Activated CD4-positive, alpha-beta T cell treated with anti-CD3 and anti-CD28 coated beads for 48 hours (primary cell): ENCODE results near the gene IDUA.

Source experiments
- DNase-seq: peaks from one replicate; pipeline ENCODE4 v3.0.0-alpha.2; 2020

IDUA gene

DNA sequence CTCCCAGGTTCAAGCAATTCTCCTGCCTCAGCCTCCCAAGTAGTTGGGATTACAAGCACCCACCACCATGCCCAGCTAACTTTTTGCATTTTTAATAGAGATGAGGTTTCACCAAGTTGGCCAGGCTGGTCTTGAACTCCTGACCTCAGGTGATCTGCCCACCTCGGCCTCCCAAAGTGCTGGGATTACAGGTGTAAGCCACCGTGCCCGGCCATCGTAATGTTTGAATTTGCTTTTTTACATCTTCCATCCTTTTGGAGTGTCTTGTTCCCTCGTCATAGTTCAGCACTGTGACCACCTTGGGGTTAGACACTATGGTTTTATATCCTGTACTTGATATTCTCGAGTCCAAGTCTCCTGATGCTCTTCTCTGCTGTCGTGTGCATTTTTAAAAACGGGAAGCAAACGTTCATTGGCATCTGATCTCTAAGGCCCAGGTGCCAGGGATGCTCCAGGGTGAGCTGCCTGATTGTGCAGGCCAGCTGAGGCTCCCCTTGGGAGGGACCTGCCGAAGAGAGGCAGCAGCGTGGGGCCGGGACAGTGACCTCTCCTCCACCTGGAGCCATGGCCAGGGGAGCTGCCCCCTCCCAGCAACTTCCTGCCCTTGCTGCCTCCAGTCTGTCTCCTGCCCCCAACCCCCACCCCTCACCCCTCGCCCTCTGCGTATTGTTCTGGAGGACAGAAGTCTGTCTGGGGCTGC, 30.2 kb upstream of the IDUA start:
- DNase-seq, result no peak

- DNase-seq, result no peak
Observed at GRCh38 chr4:957231-957580, 29.6 kb upstream of the IDUA start.

GRCh38 chr4:957581-958313, 29.1 kb upstream of the IDUA start:
- DNase-seq, result no peak

DNA sequence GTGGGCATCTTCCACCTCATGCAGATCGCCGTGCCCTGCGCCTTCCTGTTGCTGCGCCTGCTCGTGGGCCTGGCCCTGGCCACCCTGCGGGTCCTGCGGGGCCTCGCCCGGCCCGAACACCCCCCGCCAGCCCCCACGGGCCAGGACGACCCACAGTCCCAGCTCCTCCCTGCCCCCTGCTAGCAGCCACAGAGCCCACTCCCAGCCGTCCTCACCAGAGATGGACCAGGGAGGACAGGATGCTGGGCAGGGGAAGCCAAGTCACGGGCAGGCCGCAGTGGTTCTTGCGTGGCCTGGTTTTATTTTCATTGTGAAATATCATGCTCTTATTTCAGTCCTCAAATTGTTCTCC, 28.6 kb upstream of the IDUA start:
- DNase-seq, result no peak

DNA sequence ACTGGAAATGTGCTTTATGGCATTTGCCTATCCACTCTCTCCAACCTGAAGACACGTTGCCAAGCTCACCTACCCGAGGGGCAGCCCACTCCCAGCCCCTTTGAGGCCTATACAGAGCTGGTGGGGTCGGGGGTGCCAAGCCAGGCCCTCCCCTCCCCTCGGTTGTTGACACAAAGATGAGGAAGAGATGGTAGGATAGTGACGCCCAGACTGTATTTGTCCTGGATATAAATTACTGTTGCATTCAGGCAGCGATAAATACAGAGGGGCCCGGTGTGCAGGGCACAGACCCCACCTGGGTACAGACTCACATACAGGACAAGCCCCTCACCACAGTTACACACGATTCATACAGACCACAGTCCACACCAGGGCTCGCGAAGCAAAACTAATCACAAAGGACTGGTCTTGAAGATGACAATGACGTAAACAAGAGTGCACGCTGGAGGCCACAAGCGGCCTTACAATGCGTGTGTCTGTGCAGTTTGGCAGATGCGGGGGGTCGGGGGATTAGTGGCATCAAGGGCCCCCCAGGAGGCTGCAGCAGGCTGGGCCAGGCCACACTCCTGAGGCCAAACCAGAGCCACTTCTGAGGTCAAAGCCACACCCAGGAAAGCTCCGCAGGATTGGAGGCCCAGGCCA, 28.0 kb upstream of the IDUA start:
- DNase-seq, result no peak

DNA sequence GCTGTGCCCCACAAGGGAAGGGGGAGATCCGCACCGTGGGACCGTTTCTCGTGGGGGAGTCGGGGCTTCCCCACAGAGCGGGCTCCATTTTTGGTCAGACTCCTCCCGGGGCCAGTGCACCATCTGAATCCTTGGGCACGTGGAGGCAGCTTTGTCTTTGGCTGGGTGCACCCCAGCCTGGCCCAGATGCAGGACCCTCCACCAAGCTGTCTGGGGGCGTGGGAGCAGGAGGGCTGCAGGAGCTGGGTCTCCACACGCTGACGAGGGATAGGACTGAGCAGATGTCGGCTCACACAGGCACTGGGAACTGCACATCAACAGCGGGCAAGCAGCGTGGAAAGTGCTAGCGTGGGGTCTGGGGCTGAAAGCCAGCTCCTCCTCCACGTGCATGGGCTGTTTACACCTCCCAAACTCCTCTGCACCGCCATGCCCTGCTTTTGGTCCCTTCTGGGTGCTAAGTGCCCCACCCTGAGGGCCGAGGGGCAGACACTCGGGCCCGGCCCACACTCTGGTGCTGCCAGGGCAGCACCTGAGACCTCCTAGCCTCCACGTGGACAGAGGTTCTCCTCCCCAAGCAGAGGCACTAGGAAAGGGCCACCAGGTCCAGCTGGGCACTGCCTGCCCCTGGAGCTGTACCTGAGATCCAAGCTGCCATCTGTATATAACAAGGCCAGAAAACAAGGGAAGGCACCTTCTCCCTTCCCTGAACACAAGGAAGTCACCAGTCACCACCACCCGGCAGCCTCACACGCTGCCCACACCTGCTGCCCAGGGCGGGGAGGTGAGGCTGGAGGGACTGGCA, 27.3 kb upstream of the IDUA start:
- DNase-seq, result no peak

DNA sequence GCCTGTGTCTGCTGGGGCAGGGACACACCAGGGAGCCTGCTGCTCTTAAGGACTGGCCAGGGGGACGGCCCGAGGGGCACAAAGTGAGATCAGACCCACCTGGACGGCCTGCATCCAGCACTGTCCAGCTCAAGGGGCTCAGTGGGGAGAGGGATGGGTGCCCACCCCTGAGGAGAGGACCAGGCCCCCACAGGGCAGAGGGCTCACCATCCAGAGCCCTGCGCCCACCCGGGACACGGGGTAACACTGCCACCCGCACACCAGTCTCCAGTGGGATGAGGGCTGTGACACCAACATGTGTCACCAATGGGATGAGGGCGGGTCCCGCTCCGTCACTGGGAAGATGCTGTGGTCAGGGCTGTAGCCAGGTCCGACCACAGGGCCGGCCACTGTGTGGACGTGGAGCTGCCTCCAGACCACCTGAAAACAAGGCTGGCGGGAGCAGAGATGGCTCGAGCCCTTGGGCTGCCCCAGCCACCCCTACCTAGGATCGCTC, 26.7 kb upstream of the IDUA start:
- no peak for DNase-seq

GRCh38 chr4:960636-961350, 26.1 kb upstream of the IDUA start:
- DNase-seq, result no peak

- no peak for DNase-seq
Observed at GRCh38 chr4:961351-962230, 25.3 kb upstream of the IDUA start.

GRCh38 chr4:962231-963208, 24.3 kb upstream of the IDUA start:
- DNase-seq, result no peak

DNA sequence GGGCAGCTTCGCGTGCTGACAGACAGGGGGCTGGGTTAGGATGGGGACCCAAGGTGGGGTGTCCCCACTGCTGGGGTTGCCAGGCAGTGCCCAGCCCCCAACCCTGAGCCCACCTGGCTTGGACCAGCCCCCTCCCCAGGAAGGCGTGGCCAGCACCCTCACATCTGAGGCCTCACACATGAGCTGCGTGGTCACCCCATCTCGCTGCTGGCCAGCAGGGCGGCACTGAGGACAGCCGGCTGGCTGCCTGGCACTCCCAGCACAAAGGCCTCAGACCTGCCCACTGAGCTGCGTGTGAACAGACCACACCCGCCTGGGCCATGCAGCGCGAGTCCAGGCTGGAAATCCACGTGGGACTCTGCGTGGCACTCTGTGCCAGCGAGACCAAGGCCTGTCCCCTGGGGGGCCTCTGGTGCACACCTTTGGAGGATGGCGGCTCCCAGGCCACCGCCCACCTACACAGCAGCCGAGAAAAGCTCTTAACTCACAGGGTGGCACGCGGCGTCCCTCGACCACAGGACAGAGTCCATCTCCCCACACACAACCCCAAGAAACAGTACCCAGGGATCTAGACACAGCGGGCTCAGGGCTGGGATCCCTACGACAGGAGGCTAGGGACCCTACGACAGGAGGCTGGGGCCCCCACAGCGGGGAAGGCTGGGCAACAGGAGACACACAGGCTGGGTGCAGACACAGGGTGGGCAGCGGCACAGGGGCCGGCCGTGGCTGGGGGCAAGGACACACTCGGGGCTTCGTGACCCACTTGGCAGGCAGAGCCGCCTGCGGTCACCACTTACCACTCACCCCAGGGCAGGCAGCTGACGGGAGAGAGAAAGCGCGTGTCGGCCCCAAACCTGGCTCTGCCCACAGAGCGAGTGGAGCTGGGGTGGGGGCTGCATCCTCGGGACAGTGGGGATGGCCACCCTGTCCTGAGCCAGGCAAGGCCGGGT, 23.3 kb upstream of the IDUA start:
- DNase-seq, result no peak

DNA sequence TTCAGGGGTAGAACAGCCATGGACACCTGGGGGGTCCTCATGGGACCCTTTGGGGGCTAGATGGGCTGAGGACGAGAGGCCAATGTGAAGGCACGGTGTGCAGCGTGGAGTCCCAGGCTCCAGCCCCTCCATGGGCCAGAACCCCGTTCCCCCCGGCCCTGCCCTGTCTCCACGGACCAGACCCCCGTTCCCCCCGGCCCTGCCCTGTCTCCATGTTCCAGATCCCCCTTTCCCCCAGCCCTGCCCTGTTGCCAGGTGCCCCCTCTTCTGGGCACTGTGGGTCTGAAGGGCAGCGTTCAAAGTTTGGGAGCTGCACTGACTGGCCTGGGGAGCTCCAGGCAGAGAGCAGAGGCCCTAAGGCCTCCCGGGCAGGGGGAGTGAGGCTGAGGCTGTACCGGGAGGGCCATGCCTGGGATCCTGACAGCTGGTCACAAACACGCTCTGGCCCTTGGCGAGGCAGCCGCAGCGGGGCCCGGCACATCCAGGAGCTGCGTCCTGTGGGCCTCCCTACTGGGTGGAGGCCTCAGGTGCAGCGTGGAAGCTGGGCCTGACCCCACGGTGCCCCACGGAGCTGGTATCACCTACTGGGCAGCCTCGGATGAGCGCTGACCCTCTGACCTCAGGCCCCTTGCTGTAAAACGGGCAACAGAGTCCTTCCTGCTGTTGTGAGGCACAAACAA, 22.4 kb upstream of the IDUA start:
- DNase-seq, result no peak

- DNase-seq, result no peak
Observed at GRCh38 chr4:965048-965765, 21.6 kb upstream of the IDUA start.

DNA sequence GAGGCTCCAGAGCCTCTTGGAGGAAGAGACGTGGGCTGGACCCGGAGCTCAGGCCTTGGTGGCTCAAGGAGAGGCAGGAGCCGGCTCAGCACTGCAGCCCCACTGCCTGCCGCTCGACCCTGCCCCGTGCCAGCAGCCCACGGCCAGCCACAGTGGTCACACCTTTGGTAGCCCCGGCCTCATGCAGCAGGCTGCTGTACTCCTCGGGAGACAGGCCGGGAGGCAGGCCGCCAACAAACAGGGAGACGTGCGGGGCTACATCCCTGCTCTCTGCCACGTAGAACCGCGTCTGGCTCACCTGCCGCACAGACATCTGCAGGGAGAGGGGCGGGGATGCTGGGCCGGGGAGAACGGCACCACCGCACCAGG, 21.1 kb upstream of the IDUA start:
- no peak for DNase-seq

- no peak for DNase-seq
Observed at GRCh38 chr4:966266-967112, 20.4 kb upstream of the IDUA start.

DNA sequence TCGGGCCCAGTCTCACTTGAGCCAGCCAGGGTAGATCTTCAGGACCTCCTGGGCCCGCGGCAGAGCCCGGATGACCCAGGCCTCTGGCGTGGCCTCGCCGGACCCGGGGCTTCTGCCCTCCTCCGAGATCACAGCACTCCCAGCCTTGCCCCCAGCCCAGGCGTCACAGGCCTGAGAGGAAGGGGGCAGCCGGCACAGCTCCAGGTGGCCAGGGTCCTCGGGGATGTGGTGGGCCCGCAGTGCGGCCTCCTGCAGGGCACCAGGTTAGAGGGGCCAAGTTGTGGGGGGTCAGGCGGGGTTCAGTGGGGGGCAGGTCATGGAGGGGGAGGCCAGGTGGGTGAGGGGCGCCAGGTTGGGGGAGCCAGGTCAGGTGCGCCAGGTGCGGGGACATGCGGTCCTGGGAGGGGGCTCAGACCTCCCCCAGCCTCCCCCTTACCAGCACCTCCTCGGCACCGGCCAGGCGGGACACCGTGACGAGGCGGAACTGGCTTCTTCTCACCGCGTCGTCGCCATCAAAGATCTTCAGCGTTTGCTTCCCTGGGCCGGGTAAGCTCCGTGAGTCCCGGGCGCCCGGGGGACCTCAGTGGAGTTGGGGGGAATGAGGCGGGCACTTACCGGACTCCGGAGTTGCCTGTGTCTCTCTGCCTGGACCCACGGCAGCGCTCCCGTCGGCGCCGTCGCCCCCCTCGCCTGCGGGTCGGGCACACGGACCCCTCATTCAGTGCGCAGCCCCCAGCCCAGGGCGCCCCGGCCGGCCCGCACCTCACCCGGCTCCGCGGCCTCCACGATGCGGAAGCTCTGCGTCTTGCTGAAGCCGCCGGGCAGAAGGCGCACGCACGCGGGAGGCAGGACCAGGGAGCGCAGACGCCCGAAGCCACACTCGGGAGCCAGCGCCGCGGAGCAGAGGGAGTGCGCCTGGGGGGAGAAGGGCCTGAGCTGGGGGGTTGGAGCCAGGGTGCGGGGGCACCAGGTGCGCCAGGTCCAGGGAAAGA, 19.4 kb upstream of the IDUA start:
- no peak for DNase-seq
